ENCODE measurements around the gene GNL3. TPM values are rescaled to one million over a fixed set of nuclear protein-coding genes. Genes with fewer than 3 reads are reported as not detected.
A peak's percentile ranks its signal among the peaks of the same experiment; 100 is the strongest.

The GNL3 gene
- total and polyA plus RNA-seq, 2 of the 8 experiments (the other 6 are each of a cell fraction or from before 2014, with no cell fraction given) = 45.5 to 184 TPM

GRCh38 chr3:52705688-52706686 is 20.2 kb downstream of the GNL3 start, which contains the start of the genes GLT8D1 and SPCS1:
GLT8D1 (minus strand) TSS chr3:52705791; CDS start chr3:52700460, 5,331 bp downstream.
SPCS1 (plus strand) TSS chr3:52706106; CDS start chr3:52706247, 141 bp downstream.
- H2BK15ac ChIP-seq (ENCODE audit: low read length) = peak within 1 kb of the TSS; percentile 46; the same call in 1 of the 2 replicates
- no peaks in the 10 kb centered on the region for H3K9me3 ChIP-seq (ENCODE audit: insufficient read depth in 2 of 2, low read depth in 1 of 2, low read length in 1 of 2)
- FAIRE-seq = no peak
- ChIA-PET CTCF (ENCODE audit: partially characterized antibody) (interaction anchor here (1.0 kb wide), 1 partner anchor 9 kb away, joined by 3 read pairs; no protein-coding TSS in a partner anchor), POLR2A (ENCODE audit: partially characterized antibody) (interaction anchor here (0.6 to 18.8 kb wide), 6 partner anchors 10 to 337 kb away, joined by 3 to 347 read pairs (median 5); partner anchors contain the start of genes GNL3 and PBRM1)
- DNase-seq (ENCODE audit: low read depth in 1 of 2, low spot score in 2 of 2) = peak in 1 of 2 experiments; percentile 90
- H4K8ac ChIP-seq (ENCODE audit: extremely low read depth, insufficient read depth, low read length) = peak within 1 kb of the TSS; percentile 92
- H3K14ac ChIP-seq (ENCODE audit: insufficient read length) = no peak within 1 kb of the TSS
- H3K56ac ChIP-seq (replicated peaks; ENCODE audit: insufficient read length, low read depth, low read length) = peak within 1 kb of the TSS; percentile 77
- no peak within 1 kb of the TSS for H2BK120ac ChIP-seq (replicated peaks; ENCODE audit: low read depth, low read length)
- 3% methylated on average over 94 of the region's 94 CpGs; no CpG with 5 or more reads in 1 of the 2 experiments for WGBS, 2 experiments (ENCODE audit: extremely low coverage in 1 of 2, insufficient coverage in 1 of 2, insufficient read length in 1 of 2, insufficient replicate concordance in 2 of 2, low coverage in 1 of 2, low lambda C conversion rate in 2 of 2, missing lambda C conversion rate in 1 of 2)
- no peak within 1 kb of the TSS for H3K23ac ChIP-seq (ENCODE audit: insufficient read length)
- H2AK5ac ChIP-seq (ENCODE audit: low read depth, low read length) = no peak within 1 kb of the TSS; the same call in 1 of the 2 replicates
- H3K23me2 ChIP-seq (ENCODE audit: low read depth, low read length) = peaks cover 13% of the 10 kb centered on the region
- H3K18ac ChIP-seq (ENCODE audit: extremely low read depth, low read length) = peak within 1 kb of the TSS; percentile 97
- H3K79me2 ChIP-seq (ENCODE audit: control insufficient read depth in 1 of 2, insufficient read depth in 2 of 2, low read length in 2 of 2) = peaks cover 0 to 34% of the 10 kb centered on the region in 2 experiments; a peak in 2 of 4 replicates
- H2AFZ ChIP-seq (ENCODE audit: low read length) = peak within 1 kb of the TSS; percentile 93; the same call in 1 of the 2 replicates
- H3K9ac ChIP-seq (replicated peaks in 1 of 4; ENCODE audit: extremely low read depth in 1 of 4, low read depth in 3 of 4, low read length in 3 of 4) = peak within 1 kb of the TSS; percentile 55 to 85 (median 68)
- H2BK20ac ChIP-seq (ENCODE audit: low read length) = no peak within 1 kb of the TSS
- peaks cover 0 to 5% (median 2%) of the 10 kb centered on the region in 4 experiments; a peak in 5 of 7 replicates for H3K4me1 ChIP-seq (replicated peaks in 1 of 4; ENCODE audit: control insufficient read depth in 3 of 4, insufficient read depth in 4 of 4, low read length in 3 of 4)
- peaks cover 0 to 9% (median 1%) of the 10 kb centered on the region in 4 experiments; a peak in 3 of 8 replicates for H3K36me3 ChIP-seq (ENCODE audit: control insufficient read depth in 2 of 4, insufficient read depth in 4 of 4, low read length in 3 of 4)
- peak within 1 kb of the TSS; percentile 91 for H4K91ac ChIP-seq (replicated peaks; ENCODE audit: insufficient read length, low read length)
- peak within 1 kb of the TSS; percentile 94 to 99 for H3K4me2 ChIP-seq (ENCODE audit: insufficient read depth in 1 of 2, low read depth in 2 of 2, low read length in 2 of 2)
- no peak within 1 kb of the TSS for H2BK12ac ChIP-seq (ENCODE audit: low read depth, low read length)
- H3K79me1 ChIP-seq (ENCODE audit: low read depth, low read length) = peaks cover 8% of the 10 kb centered on the region
- peak within 1 kb of the TSS; percentile 91 for H3K4ac ChIP-seq (replicated peaks; ENCODE audit: insufficient read length, low read depth, low read length)
- H4K5ac ChIP-seq (ENCODE audit: insufficient read length, low read depth, low read length) = peak within 1 kb of the TSS; percentile 82
- H3K4me3 ChIP-seq (ENCODE audit: extremely low read depth in 1 of 4, insufficient read depth in 2 of 4, low read depth in 3 of 4, low read length in 4 of 4) = peak within 1 kb of the TSS; percentile 70 to 93 (median 82)
- no peaks in the 10 kb centered on the region for H3K27me3 ChIP-seq (replicated peaks in 1 of 4; ENCODE audit: control insufficient read depth in 3 of 4, extremely low read depth in 1 of 4, insufficient read depth in 3 of 4, low read length in 3 of 4)
- H4K20me1 ChIP-seq (replicated peaks in 1 of 2; ENCODE audit: control insufficient read depth in 1 of 2, insufficient read depth in 2 of 2, low read length in 2 of 2) = no peaks in the 10 kb centered on the region
- peak within 1 kb of the TSS; percentile 88 for H2BK5ac ChIP-seq (ENCODE audit: low read depth, low read length)
- peak within 1 kb of the TSS; percentile 70 for H3K27ac ChIP-seq (ENCODE audit: low read depth, low read length)
- TF ChIP-seq RBBP5 (IDR thresholded peaks at IDR 0.05; ENCODE audit: borderline replicate concordance, low read depth, low read length) (peak; percentile 89), SP4 (IDR thresholded peaks at IDR 0.05; ENCODE audit: low read length) (peak; percentile 84; the same call in 1 of the 2 replicates), JUND (IDR thresholded peaks at IDR 0.05; ENCODE audit: low read length) (no peak), CBX5 (IDR thresholded peaks at IDR 0.05; ENCODE audit: low read depth, low read length) (no peak), SIRT6 (IDR thresholded peaks at IDR 0.05; ENCODE audit: low read length) (no peak), ATF3 (IDR thresholded peaks at IDR 0.05; ENCODE audit: insufficient read depth, low read depth, low read length) (no peak), RXRA (IDR thresholded peaks at IDR 0.05; ENCODE audit: insufficient read depth, low read depth, low read length) (no peak), POLR2AphosphoS5 (IDR thresholded peaks at IDR 0.05; ENCODE audit: low read depth, low read length) (peak; percentile 72; the same call in 1 of the 2 replicates), SP1 (IDR thresholded peaks at IDR 0.05; ENCODE audit: low read depth, low read length) (no peak)

Measured in H1 (cell line).